ENCODE data around the gene LYPD4. TPM values are rescaled to one million over a fixed set of nuclear protein-coding genes. Genes with fewer than 3 reads are reported as not detected.

Gene LYPD4
- polyA plus RNA-seq, 4 donors = not detected

GRCh38 chr19:41807176-41807575, 37.3 kb downstream of the LYPD4 start:
- no peak overlapping the region for H3K27ac ChIP-seq (ENCODE audit: low read depth in 1 of 3, low read length in 2 of 3)
- no peaks in the 10 kb centered on the region for H3K36me3 ChIP-seq (ENCODE audit: control insufficient read depth in 3 of 3, insufficient read depth in 2 of 3, low read depth in 1 of 3, low read length in 3 of 3)
- H3K9me3 ChIP-seq (ENCODE audit: control insufficient read depth in 2 of 2, insufficient read depth in 1 of 2, low read depth in 1 of 2, low read length in 1 of 2) = no peaks in the 10 kb centered on the region
- DNase-seq (no peak), FAIRE-seq (no peak)
- H3K27me3 ChIP-seq (ENCODE audit: control insufficient read depth in 3 of 3, insufficient read depth in 3 of 3, low read length in 3 of 3) = peaks cover 0 to 10% (median 0%) of the 10 kb centered on the region in 3 donors
- no peaks in the 10 kb centered on the region for H3K4me1 ChIP-seq (ENCODE audit: control insufficient read depth in 3 of 3, insufficient read depth in 2 of 3, low read depth in 1 of 3, low read length in 2 of 3)
- 70 to 86% (median 86%) methylated on average over 3 of the region's 3 CpGs for WGBS, 3 donors
- H3K4me3 ChIP-seq (ENCODE audit: low read depth in 1 of 3, low read length in 3 of 3) = no peak overlapping the region

DNA sequence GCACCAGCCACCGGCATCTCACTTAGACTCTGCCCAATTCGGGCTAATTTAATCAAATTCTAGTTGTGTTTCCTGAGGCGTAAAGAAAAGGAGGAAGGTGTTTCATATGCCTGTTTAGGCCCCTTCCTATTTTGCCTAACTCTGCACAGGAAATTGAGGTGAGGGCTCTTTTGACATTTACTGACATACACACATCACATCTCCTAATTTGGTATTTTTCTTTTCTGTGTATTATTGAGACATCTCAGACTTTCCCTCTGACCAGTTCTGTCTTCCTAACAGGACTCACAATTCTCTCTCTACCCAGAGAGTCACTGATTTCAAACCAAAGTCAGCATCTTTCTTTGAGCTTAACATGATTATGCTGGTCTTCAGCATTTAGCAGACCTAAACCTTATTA, 40.1 kb downstream of the LYPD4 start:
- DNase-seq (no peak), FAIRE-seq (no peak)
- 71 to 77% (median 74%) methylated on average over 3 of the region's 3 CpGs for WGBS, 3 donors
- peaks cover 0 to 10% (median 0%) of the 10 kb centered on the region in 3 donors for H3K27me3 ChIP-seq (ENCODE audit: control insufficient read depth in 3 of 3, insufficient read depth in 3 of 3, low read length in 3 of 3)
- no peaks in the 10 kb centered on the region for H3K9me3 ChIP-seq (ENCODE audit: control insufficient read depth in 2 of 2, insufficient read depth in 1 of 2, low read depth in 1 of 2, low read length in 1 of 2)
- H3K27ac ChIP-seq (ENCODE audit: low read depth in 1 of 3, low read length in 2 of 3) = no peak overlapping the region
- no peaks in the 10 kb centered on the region for H3K36me3 ChIP-seq (ENCODE audit: control insufficient read depth in 3 of 3, insufficient read depth in 2 of 3, low read depth in 1 of 3, low read length in 3 of 3)
- H3K4me1 ChIP-seq (ENCODE audit: control insufficient read depth in 3 of 3, insufficient read depth in 2 of 3, low read depth in 1 of 3, low read length in 2 of 3) = no peaks in the 10 kb centered on the region
- no peak overlapping the region for H3K4me3 ChIP-seq (ENCODE audit: low read depth in 1 of 3, low read length in 3 of 3)

- no peak overlapping the region for H3K27ac ChIP-seq (ENCODE audit: low read depth in 1 of 3, low read length in 2 of 3)
Measured at GRCh38 chr19:41802770-41803169, 41.7 kb downstream of the LYPD4 start.

DNA sequence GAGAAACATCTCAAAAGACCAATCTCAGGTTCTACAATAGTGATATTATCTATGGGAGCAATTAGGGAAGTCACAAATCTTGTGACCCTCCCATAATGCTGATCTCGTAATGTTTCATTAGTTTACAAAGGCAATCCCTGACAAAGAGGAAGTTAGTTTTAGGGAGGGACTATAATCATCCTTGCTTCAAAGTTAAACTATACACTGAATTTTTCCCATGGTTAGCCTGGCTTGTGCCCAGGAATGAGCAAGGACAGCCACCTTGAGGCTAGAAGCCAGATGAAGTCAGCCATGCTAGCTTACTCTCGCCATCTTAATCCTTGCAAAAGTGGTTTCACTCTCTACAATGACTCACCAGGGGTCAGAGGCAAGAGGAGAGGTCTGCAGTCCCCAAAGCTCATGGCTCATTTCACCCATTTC, 42.7 kb downstream of the LYPD4 start:
- Histone ChIP-seq H3K27me3 (ENCODE audit: control insufficient read depth in 3 of 3, insufficient read depth in 3 of 3, low read length in 3 of 3) (peaks cover 0 to 7% (median 0%) of the 10 kb centered on the region in 3 donors), H3K4me1 (ENCODE audit: control insufficient read depth in 3 of 3, insufficient read depth in 2 of 3, low read depth in 1 of 3, low read length in 2 of 3) (no peaks in the 10 kb centered on the region), H3K9me3 (ENCODE audit: control insufficient read depth in 2 of 2, insufficient read depth in 1 of 2, low read depth in 1 of 2, low read length in 1 of 2) (no peaks in the 10 kb centered on the region), H3K36me3 (ENCODE audit: control insufficient read depth in 3 of 3, insufficient read depth in 2 of 3, low read depth in 1 of 3, low read length in 3 of 3) (no peaks in the 10 kb centered on the region), H3K4me3 (ENCODE audit: low read depth in 1 of 3, low read length in 3 of 3) (no peak overlapping the region), H3K27ac (ENCODE audit: low read depth in 1 of 3, low read length in 2 of 3) (peak overlapping the region in 1 of 3 donors; percentile 36)
- no peak for FAIRE-seq
- WGBS, 3 donors = 14 to 46% (median 45%) methylated on average over 2 of the region's 2 CpGs
- no peak for DNase-seq

More at GRCh38 chr19:41802770-41803169, 41.7 kb downstream of the LYPD4 start:
- Histone ChIP-seq H3K4me1 (ENCODE audit: control insufficient read depth in 3 of 3, insufficient read depth in 2 of 3, low read depth in 1 of 3, low read length in 2 of 3) (no peaks in the 10 kb centered on the region), H3K9me3 (ENCODE audit: control insufficient read depth in 2 of 2, insufficient read depth in 1 of 2, low read depth in 1 of 2, low read length in 1 of 2) (no peaks in the 10 kb centered on the region), H3K36me3 (ENCODE audit: control insufficient read depth in 3 of 3, insufficient read depth in 2 of 3, low read depth in 1 of 3, low read length in 3 of 3) (no peaks in the 10 kb centered on the region), H3K4me3 (ENCODE audit: low read depth in 1 of 3, low read length in 3 of 3) (no peak overlapping the region), H3K27me3 (ENCODE audit: control insufficient read depth in 3 of 3, insufficient read depth in 3 of 3, low read length in 3 of 3) (peaks cover 0 to 10% (median 0%) of the 10 kb centered on the region in 3 donors)
- 63 to 76% (median 74%) methylated on average over 2 of the region's 2 CpGs for WGBS, 3 donors
- DNase-seq (no peak), FAIRE-seq (no peak)

GRCh38 chr19:41801031-41801430, 43.5 kb downstream of the LYPD4 start:
- Histone ChIP-seq H3K27ac (ENCODE audit: low read depth in 1 of 3, low read length in 2 of 3) (no peak overlapping the region), H3K27me3 (ENCODE audit: control insufficient read depth in 3 of 3, insufficient read depth in 3 of 3, low read length in 3 of 3) (peaks cover 0 to 7% (median 0%) of the 10 kb centered on the region in 3 donors), H3K36me3 (ENCODE audit: control insufficient read depth in 3 of 3, insufficient read depth in 2 of 3, low read depth in 1 of 3, low read length in 3 of 3) (no peaks in the 10 kb centered on the region), H3K4me1 (ENCODE audit: control insufficient read depth in 3 of 3, insufficient read depth in 2 of 3, low read depth in 1 of 3, low read length in 2 of 3) (no peaks in the 10 kb centered on the region), H3K4me3 (ENCODE audit: low read depth in 1 of 3, low read length in 3 of 3) (no peak overlapping the region), H3K9me3 (ENCODE audit: control insufficient read depth in 2 of 2, insufficient read depth in 1 of 2, low read depth in 1 of 2, low read length in 1 of 2) (no peaks in the 10 kb centered on the region)
- WGBS, 3 donors = 72 to 77% (median 76%) methylated on average over 4 of the region's 4 CpGs
- DNase-seq (no peak), FAIRE-seq (no peak)

- H3K27me3 ChIP-seq (ENCODE audit: control insufficient read depth in 3 of 3, insufficient read depth in 3 of 3, low read length in 3 of 3) = peaks cover 0 to 7% (median 0%) of the 10 kb centered on the region in 3 donors
- H3K27ac ChIP-seq (ENCODE audit: low read depth in 1 of 3, low read length in 2 of 3) = no peak overlapping the region
- FAIRE-seq (no peak), DNase-seq (no peak)
- WGBS, 3 donors = 44 to 65% (median 46%) methylated on average over 9 of the region's 9 CpGs
- no peaks in the 10 kb centered on the region for H3K4me1 ChIP-seq (ENCODE audit: control insufficient read depth in 3 of 3, insufficient read depth in 2 of 3, low read depth in 1 of 3, low read length in 2 of 3)
- no peaks in the 10 kb centered on the region for H3K36me3 ChIP-seq (ENCODE audit: control insufficient read depth in 3 of 3, insufficient read depth in 2 of 3, low read depth in 1 of 3, low read length in 3 of 3)
- no peaks in the 10 kb centered on the region for H3K9me3 ChIP-seq (ENCODE audit: control insufficient read depth in 2 of 2, insufficient read depth in 1 of 2, low read depth in 1 of 2, low read length in 1 of 2)
- no peak overlapping the region for H3K4me3 ChIP-seq (ENCODE audit: low read depth in 1 of 3, low read length in 3 of 3)
Measured at GRCh38 chr19:41799444-41800000, 45.0 kb downstream of the LYPD4 start.

- WGBS, 3 donors = 71 to 78% (median 78%) methylated on average over 1 of the region's 1 CpG
- FAIRE-seq = no peak
- H3K9me3 ChIP-seq (ENCODE audit: control insufficient read depth in 2 of 2, insufficient read depth in 1 of 2, low read depth in 1 of 2, low read length in 1 of 2) = no peaks in the 10 kb centered on the region
- H3K4me3 ChIP-seq (ENCODE audit: low read depth in 1 of 3, low read length in 3 of 3) = no peak overlapping the region
- no peak overlapping the region for H3K27ac ChIP-seq (ENCODE audit: low read depth in 1 of 3, low read length in 2 of 3)
- peaks cover 0 to 14% (median 3%) of the 10 kb centered on the region in 3 donors for H3K27me3 ChIP-seq (ENCODE audit: control insufficient read depth in 3 of 3, insufficient read depth in 3 of 3, low read length in 3 of 3)
- no peak for DNase-seq
- H3K36me3 ChIP-seq (ENCODE audit: control insufficient read depth in 3 of 3, insufficient read depth in 2 of 3, low read depth in 1 of 3, low read length in 3 of 3) = no peaks in the 10 kb centered on the region
- no peaks in the 10 kb centered on the region for H3K4me1 ChIP-seq (ENCODE audit: control insufficient read depth in 3 of 3, insufficient read depth in 2 of 3, low read depth in 1 of 3, low read length in 2 of 3)
Measured at GRCh38 chr19:41796901-41797300, 47.6 kb downstream of the LYPD4 start.

DNA sequence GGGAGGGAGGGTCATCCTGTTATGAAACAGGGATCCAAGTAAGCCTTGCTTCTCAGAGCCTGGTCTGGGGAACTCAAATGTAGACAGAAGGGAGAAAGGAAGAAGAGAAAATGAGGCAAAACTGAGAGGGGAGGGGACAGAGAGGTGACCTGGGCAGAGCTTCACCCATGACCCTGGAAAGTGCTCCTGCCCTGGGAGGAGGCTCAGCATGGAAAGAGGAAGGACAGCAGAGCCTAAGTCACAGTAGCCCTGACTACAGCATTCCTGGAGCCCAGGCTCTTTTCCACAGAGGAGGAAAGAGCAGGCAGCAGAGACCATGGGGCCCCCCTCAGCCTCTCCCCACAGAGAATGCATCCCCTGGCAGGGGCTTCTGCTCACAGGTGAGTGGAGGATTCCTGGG, 48.1 kb downstream of the LYPD4 start, which contains the start of gene CEACAM3:
Gene CEACAM3, plus strand, starts transcription at position 226 of the 400 bp plus-strand sequence. Its CDS starts 91 bp downstream, at position 317.
- Histone ChIP-seq H3K4me1 (ENCODE audit: control insufficient read depth in 3 of 3, insufficient read depth in 2 of 3, low read depth in 1 of 3, low read length in 2 of 3) (no peaks in the 10 kb centered on the region), H3K36me3 (ENCODE audit: control insufficient read depth in 3 of 3, insufficient read depth in 2 of 3, low read depth in 1 of 3, low read length in 3 of 3) (no peaks in the 10 kb centered on the region), H3K4me3 (ENCODE audit: low read depth in 1 of 3, low read length in 3 of 3) (no peak within 1 kb of the TSS), H3K27ac (ENCODE audit: low read depth in 1 of 3, low read length in 2 of 3) (no peak within 1 kb of the TSS), H3K9me3 (ENCODE audit: control insufficient read depth in 2 of 2, insufficient read depth in 1 of 2, low read depth in 1 of 2, low read length in 1 of 2) (no peaks in the 10 kb centered on the region), H3K27me3 (ENCODE audit: control insufficient read depth in 3 of 3, insufficient read depth in 3 of 3, low read length in 3 of 3) (peaks cover 0 to 14% (median 3%) of the 10 kb centered on the region in 3 donors)
- DNase-seq (no peak), FAIRE-seq (no peak)

GRCh38 chr19:41795031-41795461, 49.4 kb downstream of the LYPD4 start:
- no peaks in the 10 kb centered on the region for H3K9me3 ChIP-seq (ENCODE audit: control insufficient read depth in 2 of 2, insufficient read depth in 1 of 2, low read depth in 1 of 2, low read length in 1 of 2)
- FAIRE-seq (no peak), DNase-seq (peak; percentile 54 to 59)
- H3K27ac ChIP-seq (ENCODE audit: low read depth in 1 of 3, low read length in 2 of 3) = no peak overlapping the region
- no peak overlapping the region for H3K4me3 ChIP-seq (ENCODE audit: low read depth in 1 of 3, low read length in 3 of 3)
- H3K36me3 ChIP-seq (ENCODE audit: control insufficient read depth in 3 of 3, insufficient read depth in 2 of 3, low read depth in 1 of 3, low read length in 3 of 3) = no peaks in the 10 kb centered on the region
- peaks cover 0 to 14% (median 3%) of the 10 kb centered on the region in 3 donors for H3K27me3 ChIP-seq (ENCODE audit: control insufficient read depth in 3 of 3, insufficient read depth in 3 of 3, low read length in 3 of 3)
- no peaks in the 10 kb centered on the region for H3K4me1 ChIP-seq (ENCODE audit: control insufficient read depth in 3 of 3, insufficient read depth in 2 of 3, low read depth in 1 of 3, low read length in 2 of 3)
- WGBS, 3 donors = 38 to 40% (median 38%) methylated on average over 5 of the region's 5 CpGs
